Epithelial cell of esophagus (primary cell): ENCODE results near the gene ACAP1.
"Not testable (repeated sequence)": the region's sequence is repeated elsewhere in the genome, so short reads cannot be mapped to it uniquely, and the experiment has no call there.

Experiments
- DNase-seq: peaks from one replicate; pipeline ENCODE4 v3.0.0; 2010; ENCODE audit warnings: low read depth
- H3K4me3 ChIP-seq: 2 replicates; pipeline ENCODE4 v1.5.1; 2011; ENCODE audit warnings: mild to moderate bottlenecking, low read length, control low read depth
- TF ChIP-seq, protein P1 (sequence below): IDR thresholded peaks from 2 replicates; pipeline ENCODE4 v1.5.1; 2011; ENCODE audit warnings: low read depth, mild to moderate bottlenecking, low read length, control low read depth, inconsistent platforms; ENCODE audit not compliant: insufficient read depth; ENCODE audit errors: missing control alignments

The ACAP1 gene

DNA sequence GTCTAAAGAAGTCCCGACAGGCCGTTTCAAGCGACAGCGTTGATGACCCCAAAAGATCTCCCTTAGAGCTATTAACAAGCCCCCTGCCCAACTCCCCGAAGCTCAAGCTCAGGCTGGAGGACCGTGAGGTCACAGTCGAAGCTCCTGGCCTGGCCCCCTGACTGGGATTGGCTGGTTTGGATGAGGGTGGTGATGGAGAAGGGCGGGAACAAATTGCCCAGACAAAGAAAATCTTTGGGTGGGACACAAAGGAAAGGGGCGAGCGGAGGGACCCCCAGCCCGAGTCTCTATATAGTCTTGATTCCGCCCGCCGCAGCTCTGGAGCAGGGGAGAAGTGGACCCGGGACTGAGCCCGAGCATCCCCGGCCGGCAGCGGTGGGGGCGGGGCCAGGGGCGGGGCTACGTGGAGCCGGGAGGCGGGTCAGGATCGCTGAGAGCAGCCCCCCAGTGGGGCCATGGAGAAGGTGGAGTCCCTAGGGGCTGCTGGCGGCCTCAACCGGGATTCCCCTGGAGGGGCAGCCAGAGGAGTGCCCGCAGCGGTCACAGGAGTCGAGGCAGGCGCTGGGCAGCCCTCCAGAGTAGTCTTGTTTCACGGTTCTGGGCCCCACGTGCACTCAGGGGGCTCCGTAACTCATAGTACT is 6.2 kb upstream of the ACAP1 start:
- DNase-seq = peak; percentile 85
- H3K4me3 ChIP-seq = peak overlapping the region; percentile 91
- TF ChIP-seq, protein P1, sequence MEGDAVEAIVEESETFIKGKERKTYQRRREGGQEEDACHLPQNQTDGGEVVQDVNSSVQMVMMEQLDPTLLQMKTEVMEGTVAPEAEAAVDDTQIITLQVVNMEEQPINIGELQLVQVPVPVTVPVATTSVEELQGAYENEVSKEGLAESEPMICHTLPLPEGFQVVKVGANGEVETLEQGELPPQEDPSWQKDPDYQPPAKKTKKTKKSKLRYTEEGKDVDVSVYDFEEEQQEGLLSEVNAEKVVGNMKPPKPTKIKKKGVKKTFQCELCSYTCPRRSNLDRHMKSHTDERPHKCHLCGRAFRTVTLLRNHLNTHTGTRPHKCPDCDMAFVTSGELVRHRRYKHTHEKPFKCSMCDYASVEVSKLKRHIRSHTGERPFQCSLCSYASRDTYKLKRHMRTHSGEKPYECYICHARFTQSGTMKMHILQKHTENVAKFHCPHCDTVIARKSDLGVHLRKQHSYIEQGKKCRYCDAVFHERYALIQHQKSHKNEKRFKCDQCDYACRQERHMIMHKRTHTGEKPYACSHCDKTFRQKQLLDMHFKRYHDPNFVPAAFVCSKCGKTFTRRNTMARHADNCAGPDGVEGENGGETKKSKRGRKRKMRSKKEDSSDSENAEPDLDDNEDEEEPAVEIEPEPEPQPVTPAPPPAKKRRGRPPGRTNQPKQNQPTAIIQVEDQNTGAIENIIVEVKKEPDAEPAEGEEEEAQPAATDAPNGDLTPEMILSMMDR = no peak

DNA sequence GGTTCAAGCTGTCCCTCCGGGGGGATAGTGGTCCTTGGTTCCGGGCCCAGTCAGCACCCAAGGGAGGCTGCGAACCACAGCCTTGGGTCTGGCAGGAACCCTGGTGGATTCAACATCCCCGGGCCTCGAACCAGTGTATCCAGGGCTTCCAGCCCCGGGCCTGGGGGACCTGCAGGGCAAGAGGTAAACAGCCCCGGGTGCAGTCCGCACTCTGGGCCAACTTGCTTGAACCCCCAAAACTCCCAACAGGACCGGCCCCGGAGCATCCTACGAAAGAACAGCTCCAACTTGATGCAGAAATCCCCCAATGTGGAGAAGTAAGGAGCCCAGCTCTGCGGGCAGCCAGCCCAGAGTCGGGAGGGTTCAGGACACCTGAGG is 5.7 kb upstream of the ACAP1 start:
- TF ChIP-seq, protein P1 = no peak
- DNase-seq = no peak
- H3K4me3 ChIP-seq = peak overlapping the region; percentile 91

DNA sequence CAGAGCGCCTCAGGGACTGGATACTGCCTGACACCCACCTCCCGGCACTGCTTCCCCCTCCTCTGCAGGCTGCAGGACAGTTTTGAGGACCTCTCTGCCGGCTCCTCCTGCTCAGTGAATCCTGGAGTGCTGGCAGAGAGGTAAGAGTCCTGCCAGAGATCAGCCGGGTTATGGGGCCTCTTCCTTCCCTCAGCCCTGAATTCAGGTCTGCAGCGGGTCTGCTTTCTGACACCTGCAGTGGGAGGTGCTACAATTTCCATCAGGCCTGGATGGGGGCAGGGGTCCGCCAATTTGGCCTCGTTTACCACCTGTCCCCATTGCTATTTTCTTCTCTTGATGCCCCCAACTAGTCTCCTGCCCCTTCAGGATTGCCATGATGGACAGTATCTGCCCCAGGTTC is 4.2 kb upstream of the ACAP1 start:
- no peak for DNase-seq
- TF ChIP-seq, protein P1 = no peak

DNA sequence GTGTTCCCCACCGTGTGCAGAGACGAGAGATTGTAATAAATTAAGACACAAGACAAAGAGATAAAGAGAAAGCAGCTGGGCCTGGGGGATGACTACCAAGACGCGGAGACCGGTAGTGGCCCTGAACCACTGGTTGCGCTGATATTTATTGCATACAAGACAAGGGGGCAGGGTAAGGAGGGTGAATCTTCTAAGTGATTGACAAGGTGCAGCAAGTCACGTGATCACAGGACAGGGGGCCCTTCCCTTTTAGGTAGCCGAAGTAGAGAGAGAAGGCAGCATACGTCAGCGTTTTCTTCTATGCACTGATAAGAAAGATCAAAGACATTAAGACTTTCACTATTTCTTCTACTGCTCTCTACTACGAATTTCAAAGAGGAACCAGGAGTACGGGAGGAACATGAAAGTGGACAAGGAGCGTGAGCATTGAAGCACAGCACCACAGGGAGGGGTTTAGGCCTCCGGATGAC is 3.7 kb upstream of the ACAP1 start:
- not testable (repeated sequence) for DNase-seq, H3K4me3 ChIP-seq

More for the DNA sequence above, 4.2 kb upstream of the ACAP1 start:
- no peak overlapping the region for H3K4me3 ChIP-seq

DNA sequence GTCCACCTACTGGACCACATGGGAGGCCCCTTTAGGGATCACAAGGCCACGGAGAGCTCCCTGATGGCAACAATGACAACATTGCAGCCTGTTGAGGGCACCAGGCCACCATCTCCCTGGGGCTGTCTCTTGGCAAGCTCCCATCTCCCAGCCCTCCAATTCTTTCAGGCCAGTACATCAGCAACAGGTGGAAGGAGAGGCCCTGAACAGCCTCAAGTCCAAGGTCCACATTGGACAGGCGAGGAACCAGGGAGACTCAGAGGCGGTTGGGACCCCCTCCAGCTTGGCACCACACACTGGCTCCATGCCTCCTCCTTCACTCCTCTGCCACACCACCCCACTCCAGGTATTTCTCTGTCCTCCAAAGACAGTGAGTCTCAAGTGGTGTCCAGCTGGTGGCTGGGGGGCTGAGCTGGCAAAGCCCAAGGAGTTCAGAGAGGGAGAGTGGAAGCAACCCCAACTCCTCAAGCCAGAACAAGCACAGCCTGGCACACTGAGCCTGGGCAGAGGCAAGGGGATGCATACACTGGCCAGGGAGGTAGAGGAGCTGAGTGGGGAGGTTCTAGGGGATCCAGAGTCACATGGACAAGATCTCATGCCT is 1.3 kb upstream of the ACAP1 start:
- H3K4me3 ChIP-seq = no peak overlapping the region
- TF ChIP-seq, protein P1 = no peak
- DNase-seq = no peak

DNA sequence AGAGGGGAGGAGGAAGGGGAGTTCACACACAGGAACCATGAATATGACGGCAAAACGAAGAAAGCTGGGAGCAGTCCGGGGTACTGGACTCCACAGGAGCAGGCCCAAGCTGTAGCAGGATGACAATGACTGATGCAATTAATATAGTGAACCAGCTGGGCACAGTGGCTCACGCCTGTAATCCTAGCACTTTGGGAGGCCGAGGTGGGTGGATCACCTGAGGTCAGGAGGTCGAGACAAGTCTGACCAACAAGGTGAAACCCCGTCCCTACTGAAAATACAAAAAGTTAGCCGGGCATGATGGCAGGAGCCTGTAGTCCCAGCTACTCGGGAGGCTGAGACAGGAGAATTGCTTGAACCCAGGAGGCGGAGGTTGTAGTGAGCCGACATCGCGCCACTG is 564 bp upstream of the ACAP1 start:
- H3K4me3 ChIP-seq = not testable (repeated sequence)

DNA sequence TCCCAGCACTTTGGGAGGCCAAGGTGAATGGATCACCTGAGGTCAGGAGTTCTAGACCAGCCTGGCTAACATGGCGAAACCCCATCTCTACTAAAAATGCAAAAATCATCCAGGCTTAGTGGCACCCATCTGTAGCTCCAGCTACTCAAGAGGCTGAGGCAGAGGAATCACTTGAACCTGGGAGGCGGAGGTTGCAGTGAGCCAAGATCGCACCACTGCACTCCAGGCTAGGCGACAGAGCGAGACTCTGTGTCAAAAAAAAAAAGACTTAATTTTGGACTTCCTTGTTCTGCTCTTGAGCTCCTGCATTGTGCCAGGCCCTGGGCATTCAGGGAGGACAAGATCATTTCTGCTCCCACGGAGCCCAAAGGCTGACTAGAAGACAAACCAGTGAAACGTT is 1.3 kb downstream of the ACAP1 start:
- DNase-seq, H3K4me3 ChIP-seq: not testable (repeated sequence)

More for the DNA sequence above, 564 bp upstream of the ACAP1 start:
- not testable (repeated sequence) for DNase-seq

DNA sequence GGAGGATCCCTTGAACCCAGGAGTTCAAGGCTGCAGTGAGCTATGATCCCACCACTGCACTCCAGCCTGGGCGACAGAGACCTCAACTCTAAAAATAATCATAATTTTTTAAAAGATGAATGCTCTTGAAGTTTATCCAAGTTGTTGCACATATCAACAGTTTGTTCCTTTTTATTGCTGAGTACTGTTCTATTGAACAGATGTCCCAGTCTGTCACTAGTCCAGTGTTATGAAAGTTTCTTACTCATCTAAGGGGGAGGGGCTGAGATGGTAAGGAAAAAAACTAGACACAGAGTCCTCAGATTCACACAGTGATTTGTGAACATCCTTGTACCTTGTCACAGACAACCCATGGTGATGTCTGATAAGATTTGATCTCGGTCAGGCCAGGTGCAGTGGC is 3.9 kb downstream of the ACAP1 start:
- H3K4me3 ChIP-seq = no peak overlapping the region
- TF ChIP-seq, protein P1 = no peak
- peak; percentile 33 for DNase-seq
